HG02852 (cell line): ENCODE results near the gene KYAT1.

Source experiments
- ATAC-seq: cut with Tn5 transposase; IDR thresholded peaks from one replicate; pipeline ENCODE4 v1.9.1; 2021; ENCODE audit warnings: mild to moderate bottlenecking, moderate library complexity; ENCODE audit not compliant: unreplicated experiment

Gene KYAT1

DNA sequence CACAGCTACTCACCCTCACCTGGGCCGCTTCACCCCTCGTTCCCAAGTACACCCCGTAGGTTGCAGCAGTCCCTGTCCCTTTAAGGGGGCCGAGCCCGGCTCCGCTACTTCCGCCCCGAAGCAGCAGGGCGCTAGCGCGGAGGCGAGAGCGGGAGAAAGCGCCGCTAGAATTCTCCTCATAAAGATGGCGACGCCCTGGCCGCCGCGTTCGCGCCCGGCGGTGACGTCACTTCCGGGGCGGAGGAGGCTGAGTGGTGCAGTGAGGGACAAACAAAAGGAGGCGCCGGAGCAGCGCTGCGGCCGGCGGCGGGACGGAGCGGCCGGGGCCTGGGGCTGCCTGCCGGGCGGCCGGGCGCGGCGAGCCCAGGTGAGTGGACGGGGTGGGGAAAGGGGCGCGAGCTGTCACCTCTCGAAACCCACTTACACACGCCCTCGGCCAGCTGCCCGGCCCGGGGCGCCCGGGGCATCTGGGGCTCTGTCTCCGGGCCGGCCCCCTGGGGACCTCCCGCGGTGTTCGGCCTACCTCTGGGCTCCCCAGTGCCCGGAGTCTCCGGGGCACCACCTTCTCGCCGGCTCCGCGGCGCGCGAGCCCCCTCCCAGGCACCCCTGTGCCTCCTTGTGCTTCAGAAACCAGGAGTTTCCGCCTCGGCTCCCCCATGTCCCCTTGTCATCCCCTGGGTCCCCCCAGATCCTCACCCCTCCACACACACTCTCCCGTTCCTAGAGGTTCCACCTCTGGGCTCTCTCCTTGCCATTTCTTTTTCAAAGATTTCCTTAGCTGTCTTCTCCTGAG, at the start of gene KYAT1, which contains the start of gene LRRC8A:
Gene KYAT1 (minus strand): TSS at position 67 of the 793 bp plus-strand sequence. CDS start 36,545 bp downstream, outside the sequence.
Gene LRRC8A (plus strand): TSS at position 250 of the 793 bp plus-strand sequence. CDS start 25,032 bp downstream, outside the sequence.
- peak; percentile 92 for ATAC-seq

DNA sequence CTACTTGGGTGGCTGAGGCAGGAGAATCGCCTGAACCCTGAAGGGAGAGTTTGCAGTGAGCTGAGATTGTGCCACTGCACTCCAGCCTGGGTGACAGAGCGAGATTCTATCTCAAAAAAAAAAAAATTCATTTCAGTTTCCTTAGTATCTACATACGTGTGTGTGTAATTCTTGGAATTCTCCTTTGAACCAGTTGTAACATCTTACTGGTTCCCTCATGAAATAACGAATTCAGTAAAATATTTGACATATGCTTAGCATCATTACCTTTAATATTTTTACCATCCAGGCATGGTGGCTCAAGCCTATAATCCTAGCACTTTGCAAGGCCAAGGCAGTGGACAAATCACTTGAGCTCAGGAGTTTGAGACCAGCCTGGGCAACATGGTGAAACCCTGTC, 47.8 kb upstream of the KYAT1 start:
- no peak for ATAC-seq

DNA sequence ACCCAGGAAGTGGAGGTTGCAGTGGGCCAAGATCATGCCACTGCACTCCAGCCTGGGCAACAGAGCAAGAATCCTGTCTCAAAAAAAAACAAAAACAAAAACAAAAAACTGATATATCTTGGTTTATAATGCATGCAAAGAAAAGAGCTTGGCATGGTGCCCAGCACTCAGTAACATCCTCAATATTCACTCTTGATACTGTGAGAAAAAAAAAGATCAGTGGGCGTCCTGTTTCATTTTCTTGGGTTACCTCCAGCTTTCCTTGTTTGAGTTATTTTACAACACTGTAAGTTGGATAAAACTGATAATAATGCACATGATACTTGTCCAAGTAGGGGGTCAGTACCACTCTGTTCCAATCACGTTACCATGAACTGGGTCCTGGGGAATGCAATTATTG, 46.9 kb upstream of the KYAT1 start:
- no peak for ATAC-seq

DNA sequence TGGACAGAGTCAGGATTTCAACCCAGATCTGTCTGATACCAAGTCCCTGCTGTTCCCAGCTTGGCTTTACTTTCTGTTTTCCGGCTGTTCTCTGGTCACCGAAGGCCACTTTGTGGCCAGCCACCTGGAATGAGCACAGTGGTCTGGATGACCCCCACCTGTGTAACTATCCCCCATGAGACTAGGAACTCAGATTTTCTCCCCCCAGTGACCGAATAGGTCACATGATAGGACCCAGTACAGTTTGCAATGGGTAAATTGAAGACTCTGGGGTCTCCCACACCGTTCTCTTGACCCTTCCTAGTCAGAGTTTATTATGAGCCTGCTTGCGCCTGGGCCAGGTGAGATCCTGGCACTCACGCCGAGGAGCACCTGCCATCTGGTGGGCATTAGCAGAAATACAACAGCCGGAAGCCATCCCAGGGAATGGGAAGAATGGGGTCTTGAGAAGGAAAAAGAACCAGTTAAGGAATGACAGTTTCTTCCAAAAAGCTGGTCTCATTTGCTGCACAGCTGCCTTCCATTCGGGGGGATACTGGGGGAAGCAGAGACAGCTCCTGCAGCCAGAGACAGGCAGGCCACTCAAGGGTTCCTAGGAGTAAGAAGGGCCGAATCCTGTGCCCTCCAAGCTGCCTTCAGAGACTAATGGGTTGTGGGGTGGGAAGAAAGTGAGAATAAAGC, 46.1 kb upstream of the KYAT1 start:
- ATAC-seq = no peak

DNA sequence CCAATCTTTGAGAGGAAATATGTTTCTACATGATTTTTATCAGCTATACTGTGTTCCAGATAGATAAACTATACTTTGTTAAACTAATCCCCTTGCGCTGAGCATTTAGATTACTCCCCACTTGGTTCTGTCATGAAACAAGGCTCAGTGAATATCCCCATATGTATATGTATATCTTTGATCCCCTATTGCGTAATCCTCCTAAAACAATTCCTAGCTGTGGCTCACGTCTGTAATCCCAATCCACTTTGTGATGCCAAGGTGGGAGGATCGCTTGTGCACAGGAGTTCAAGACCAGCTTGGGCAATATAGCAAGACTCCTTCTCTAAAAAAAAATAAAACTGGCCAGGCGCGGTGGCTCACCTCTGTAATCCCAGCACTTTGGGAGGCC, 41.7 kb upstream of the KYAT1 start:
- ATAC-seq = no peak

DNA sequence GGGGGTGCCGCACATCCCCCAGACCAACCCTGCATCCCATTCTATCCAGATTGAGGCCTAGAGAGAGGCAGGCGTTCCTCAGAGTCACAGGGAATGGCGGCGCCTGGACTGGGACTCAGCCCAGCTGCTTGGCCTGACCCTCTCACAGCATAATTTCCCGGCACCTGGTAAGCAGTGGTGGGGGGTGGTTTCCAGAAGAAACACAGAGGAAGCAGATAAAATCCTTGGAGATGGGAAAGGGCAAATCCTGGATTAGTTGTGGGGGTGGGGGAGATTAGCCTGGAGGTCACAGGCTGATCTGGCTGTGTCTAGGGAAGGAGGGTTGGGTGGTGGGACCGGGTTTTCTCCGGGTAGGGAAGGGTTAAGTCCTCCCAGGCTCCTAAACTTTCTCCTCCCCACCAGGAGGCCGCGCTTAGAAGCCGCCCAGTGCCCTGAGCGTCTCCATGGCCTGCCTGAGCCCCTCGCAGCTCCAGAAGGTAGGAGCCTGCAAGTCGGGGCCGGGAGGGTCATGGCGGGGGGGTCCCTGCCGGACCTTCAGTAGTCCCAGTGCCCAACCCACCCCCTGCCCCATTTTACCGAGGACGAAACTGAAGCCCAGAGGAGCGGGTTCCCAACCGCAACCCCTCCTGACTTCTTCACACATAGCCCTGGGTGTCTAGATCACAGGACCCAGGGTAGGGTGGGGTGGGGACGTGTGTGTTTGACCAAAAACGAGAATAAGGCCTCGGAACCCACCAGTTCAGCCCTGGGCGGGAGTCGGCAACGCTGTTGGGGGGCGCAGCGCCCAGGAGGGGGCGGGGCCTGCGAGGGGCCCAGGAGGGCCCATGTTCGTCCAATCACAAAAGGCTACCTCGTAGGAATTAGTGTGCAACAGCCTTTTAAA, 40.4 kb upstream of the KYAT1 start:
- ATAC-seq = no peak

DNA sequence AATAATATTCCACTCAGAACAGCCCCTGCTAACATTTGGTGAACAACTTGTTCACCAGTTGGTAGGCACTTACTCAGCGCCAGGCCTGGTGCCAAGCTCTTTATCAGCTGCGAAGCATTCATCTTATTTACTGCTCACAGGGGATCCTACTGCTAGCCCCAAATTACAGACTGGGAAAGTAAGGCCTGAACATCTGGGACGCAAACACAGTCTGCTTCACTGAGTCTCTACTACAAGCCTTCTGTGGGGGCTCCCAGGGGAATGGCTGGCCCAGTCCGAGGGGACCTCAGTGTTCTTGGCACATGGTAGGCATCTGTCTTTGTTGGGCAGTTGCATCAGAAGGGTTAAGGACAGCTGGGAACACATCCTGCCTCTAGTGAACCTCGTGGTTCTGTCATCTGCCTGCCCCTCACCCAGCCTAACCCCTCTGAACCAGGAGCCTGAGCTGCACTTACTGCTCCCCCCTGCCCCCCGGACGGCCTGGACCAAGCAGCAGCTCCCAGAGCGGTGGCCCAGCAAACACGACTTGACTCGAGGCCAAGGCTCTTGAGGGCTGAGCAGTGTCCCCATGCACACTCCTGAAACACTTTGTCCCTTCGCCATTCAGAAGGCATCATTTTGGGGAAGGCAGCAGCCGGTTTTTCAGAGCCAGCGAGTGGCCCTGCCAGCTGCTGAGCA, 38.8 kb upstream of the KYAT1 start, which contains the start of gene PHYHD1:
Gene PHYHD1 (plus strand): TSS at position 602 of the 678 bp plus-strand sequence. CDS start 1,342 bp downstream, outside the sequence.
- ATAC-seq = no peak

DNA sequence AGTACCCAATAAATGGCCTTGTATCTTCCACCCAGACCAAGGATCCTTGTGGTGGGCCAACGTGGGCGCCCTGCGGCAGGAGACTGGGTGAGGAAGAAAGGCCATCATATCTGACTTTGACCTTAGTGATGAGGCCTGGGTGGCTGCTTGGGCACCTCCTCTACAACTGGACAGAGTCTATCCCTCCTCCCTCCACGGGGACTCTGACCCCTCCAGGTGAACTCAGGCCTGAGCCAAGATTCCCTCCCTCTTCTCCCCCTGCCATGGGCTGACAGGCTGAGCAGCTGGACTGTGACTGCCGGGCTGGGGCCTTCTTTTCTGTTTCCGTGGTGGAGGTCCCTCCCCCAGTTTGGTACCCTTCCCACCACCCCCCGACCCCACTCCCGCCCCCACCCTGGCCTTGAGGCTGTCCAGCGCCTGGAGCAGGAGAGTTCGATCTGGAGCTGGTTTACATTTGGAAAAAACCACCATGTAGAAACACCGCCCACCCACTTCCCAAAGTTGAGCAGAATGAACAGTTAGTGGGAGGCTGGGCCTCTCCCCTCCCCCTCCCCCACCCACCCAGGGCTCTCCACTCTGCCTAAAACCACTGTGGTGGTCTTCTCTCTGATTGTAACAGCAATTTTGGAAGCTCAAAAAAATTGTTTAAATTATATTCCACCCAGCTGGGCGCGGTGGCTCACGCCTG, 37.8 kb upstream of the KYAT1 start:
- no peak for ATAC-seq

DNA sequence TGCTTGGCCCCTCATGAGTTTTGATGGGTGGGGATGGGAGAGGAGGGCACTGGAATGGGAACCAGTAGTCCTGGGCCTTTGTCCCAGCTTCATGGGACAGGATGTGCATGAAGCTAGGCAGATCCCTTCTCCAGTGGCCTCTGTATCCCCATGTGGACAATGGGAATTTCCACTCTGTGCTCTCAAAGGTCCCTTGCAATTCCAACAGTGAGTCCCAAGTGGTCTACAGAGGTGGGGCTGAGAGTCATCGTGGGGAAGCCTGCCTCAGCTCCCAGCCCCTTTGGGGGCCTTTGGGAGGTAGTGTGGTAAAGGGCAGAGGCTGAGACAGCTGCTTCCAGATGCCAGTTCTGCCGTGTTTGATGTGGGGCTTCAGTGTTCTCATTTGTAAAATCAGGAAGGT, 37.2 kb upstream of the KYAT1 start:
- ATAC-seq = no peak

DNA sequence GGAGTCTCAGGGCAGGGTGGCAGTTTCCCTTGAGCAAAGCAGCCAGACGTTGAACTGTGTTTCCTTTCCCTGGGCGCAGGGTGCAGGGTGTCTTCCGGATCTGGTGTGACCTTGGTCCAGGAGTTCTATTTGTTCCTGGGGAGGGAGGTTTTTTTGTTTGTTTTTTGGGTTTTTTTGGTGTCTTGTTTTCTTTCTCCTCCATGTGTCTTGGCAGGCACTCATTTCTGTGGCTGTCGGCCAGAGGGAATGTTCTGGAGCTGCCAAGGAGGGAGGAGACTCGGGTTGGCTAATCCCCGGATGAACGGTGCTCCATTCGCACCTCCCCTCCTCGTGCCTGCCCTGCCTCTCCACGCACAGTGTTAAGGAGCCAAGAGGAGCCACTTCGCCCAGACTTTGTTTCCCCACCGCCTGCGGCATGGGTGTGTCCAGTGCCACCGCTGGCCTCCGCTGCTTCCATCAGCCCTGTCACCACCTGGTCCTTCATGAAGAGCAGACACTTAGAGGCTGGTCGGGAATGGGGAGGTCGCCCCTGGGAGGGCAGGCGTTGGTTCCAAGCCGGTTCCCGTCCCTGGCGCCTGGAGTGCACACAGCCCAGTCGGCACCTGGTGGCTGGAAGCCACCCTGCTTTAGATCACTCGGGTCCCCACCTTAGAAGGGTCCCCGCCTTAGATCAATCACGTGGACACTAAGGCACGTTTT, 35.5 kb upstream of the KYAT1 start:
- no peak for ATAC-seq

DNA sequence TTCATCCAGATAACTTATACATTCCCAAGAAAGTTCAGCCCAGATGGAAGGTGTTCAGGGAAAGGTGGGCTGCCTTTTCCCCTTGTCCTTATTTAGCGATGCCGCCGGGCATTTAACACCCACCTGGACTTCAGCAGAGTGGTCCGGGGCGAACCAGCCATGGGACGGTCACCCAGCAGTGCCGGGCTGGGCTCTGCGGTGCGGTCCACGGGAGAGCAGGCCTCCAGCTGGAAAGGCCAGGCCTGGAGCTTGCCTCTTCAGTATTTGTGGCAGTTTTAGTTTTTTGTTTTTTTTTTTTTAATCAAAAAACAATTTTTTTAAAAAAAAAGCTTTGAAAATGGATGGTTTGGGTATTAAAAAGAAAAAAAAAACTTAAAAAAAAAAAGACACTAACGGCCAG, 35.0 kb upstream of the KYAT1 start:
- no peak for ATAC-seq

DNA sequence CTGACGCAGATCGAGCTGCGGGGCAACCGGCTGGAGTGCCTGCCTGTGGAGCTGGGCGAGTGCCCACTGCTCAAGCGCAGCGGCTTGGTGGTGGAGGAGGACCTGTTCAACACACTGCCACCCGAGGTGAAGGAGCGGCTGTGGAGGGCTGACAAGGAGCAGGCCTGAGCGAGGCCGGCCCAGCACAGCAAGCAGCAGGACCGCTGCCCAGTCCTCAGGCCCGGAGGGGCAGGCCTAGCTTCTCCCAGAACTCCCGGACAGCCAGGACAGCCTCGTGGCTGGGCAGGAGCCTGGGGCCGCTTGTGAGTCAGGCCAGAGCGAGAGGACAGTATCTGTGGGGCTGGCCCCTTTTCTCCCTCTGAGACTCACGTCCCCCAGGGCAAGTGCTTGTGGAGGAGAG, 34.5 kb upstream of the KYAT1 start:
- ATAC-seq = no peak

DNA sequence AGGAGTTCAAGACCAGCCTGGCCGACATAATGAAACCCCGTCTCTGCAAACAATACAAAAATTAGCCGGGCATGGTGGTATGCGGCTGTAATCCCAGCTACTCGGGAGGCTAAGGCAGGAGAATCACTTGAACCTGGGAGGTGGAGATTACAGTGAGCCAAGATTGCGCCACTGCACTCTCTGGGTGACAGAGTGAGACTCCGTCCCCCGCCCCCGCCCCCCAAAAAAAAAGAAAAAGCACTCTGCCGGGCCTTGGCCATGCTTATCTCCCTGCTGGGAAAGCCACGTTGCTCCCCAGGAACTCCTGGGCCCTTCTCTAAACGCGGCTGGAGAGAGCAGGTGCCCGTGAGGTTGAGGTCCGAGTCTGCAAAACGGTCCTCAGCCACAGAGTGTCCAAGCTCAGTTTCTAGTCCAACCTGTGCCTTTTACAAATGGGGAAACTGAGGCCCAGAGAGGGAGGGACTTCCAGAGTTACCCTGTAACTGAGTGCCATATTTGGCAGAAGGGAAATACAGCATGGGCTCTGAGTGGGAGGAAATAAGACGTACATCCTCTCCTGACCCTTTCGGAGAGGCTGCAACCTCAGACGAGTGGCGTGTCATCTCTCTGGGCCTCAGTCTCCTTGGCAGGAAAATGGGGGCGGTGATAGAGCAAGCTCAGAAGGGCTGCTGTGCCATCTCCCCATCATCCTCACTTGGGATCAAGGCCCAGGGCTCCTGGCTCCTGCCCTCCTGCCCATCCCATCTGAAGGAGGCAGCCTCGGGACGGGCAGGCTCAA, 32.4 kb upstream of the KYAT1 start:
- ATAC-seq = no peak

DNA sequence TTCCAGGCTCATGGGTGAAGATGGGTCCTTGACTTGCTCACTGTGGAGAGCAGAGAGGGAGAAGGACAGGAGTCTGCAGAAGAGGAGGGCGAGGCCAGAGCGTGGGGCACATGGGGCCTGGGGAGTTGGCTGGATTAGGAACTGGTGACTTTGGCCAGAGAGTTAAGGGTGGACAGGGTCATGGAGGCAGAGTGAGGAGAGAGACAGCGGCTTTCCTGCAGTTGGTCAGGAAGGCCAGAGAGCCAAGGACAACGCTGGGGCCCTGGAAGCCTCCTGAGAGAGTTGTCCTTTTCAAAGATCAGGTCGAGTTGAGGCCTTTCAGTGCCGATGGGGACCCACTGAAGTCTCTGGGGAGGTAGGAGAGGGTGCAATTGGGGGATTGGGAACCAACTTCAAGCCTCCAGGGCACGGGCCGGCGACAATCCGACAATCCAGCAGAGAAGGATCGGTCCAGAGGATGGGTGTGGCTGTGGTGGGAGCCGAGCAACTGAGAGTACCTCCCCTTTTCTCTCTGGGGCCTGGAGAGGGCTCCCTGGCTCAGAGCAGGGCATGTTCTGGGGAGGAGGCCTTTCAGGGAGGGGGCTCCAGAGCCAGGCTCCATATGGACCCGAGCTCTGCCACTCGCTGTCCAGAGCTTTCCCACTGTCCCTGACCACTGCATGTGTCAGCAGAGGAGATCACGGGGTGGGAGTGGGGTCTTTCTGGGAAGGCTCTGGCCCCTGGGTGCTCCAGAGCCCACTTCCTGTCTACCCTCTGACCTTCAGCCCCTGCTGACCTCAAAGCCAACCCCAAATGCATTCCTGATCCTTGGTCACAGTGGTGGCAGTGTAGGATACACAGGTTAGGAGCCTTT, 31.5 kb upstream of the KYAT1 start:
- no peak for ATAC-seq

DNA sequence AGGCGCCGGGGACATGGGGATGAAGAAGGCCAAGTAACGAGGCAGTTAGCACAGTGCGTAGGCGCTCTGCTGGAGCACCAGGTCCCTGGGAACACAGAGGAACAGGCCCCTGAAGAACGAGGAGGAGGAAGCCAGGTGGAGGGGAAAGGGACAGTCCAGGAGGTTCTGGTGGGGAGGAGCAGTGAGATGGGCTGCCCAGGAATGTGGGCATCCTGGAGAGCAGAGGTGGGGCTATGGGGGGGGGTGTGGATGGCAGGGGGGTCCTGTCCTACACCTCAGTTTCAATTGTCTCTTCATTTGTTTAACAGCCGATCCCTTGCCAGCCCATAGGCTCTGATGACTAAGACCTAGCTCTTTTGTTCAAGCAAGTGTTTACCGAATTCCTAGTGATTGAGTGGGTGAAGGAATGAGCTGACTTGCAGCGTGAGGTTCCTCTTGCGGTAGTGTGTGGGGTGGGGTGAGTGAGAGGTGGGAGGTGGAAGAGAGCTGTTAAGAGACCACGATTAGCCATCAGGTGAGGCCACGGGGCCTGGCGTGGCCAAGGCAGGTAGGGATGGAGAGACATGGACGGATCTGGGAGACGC, 30.6 kb upstream of the KYAT1 start:
- no peak for ATAC-seq

DNA sequence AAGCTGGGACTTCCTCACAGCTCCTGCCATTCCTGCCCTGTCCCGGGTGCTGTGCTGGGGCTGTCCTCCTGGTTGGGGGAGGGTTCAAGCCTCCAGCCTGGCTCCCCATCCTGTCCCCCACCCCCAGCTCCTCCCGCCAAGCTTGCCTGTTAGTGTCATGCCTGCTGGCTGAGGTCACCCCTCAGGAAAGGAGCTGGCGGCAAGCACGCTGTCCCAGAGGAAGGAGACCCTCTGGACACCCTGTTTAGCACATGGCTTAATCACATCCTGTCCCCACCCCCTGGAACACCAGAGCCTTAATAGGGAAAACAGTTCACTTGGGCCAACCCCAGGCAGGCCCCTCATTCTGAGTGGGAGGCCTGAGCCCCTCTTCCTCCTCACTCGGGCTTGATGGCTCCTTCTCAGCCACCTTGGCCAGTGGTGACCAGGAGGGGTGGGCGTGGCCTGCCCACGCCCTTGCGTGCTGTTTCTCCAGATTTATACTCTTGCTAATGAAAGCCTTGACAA, 29.8 kb upstream of the KYAT1 start:
- no peak for ATAC-seq

DNA sequence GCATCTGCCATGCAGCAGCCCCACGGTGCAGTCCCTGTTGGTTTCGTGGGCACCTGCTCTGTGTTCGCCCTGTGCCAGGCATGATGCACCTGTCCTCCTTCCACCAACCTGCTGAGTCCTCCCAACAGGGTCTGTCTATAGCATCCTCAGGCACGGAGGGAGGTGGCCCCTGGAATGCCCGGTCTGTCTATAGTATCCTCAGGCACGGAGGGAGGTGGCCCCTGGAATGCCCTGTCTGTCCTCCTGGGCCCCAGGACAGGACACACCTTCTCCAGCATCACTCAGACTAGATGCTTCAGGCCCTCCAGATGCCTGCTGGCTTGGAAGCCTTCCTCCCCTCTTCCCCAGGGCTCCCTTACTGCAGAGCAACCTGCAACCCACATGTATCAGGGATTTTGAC, 29.2 kb upstream of the KYAT1 start:
- ATAC-seq = no peak
